ENCODE data around the gene XRCC1. TPM values are rescaled to one million over a fixed set of nuclear protein-coding genes. Genes with fewer than 3 reads are reported as not detected.

The XRCC1 gene
- total and polyA plus RNA-seq, 10 of the 15 experiments (the other 5 are each of a cell fraction or from before 2014, with no cell fraction given), result 2.0 to 51.1 (median 33.7) TPM

DNA sequence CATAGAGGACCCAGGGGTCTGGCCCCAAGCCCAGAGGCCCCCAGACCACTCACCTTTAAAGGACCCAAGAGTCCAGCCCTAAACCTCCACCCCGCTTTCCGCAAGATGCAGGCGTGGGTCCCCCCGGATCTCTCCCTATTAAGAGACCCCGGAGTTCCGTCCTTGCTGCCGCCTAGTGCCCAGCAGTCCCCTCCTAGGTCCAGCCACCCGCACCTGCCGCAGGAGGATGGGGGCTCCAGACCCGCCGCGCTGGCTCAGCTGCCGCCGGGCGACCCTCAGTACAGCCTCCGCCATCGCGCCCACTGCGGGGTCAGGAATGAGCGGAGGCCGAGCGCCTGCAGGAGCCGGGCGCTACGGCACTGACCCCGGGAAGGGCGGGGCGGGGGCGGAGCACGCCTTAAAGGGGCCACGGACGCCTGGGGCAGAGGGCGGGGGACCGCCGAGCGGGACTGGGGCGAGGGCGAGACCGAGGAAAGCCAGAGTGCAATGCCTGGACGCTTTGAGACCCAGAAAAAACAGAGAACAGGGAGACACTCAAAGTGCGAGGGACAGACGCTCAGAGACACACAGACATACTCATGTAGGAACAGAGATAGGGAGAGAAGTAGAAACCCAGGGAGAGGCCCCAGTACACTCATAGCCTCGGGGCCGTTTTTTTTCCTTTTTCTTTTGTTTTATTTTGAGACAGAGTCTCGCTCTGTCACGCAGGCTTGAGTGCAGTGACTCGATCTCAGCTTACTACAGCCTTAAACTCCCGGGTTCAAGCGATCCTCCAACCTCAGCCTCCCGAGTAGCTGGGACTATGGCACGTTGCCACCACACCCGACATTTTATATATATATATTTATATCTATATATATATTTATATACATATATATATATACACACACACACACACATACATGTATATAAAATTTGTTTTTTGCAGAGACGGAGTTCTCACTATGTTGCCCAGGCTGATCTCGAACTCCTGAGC lies 48.2 kb downstream of the XRCC1 start, which contains the start of gene ETHE1 (continued):
- TF ChIP-seq ZBTB40 (IDR thresholded peaks at IDR 0.05; ENCODE audit: borderline replicate concordance) (no peak), POLR2A (IDR thresholded peaks at IDR 0.05; ENCODE audit: low read depth, low read length) (peak; percentile 87), KAT2A (conservative IDR thresholded peaks at IDR 0.05; ENCODE audit: control insufficient read depth, low read depth, low read length) (no peak), GABPA (IDR thresholded peaks at IDR 0.05; ENCODE audit: low read depth) (no peak), YY1 (IDR thresholded peaks at IDR 0.05; ENCODE audit: low read depth, low read length) (peak; percentile 67), ZBED1 (IDR thresholded peaks at IDR 0.05; ENCODE audit: borderline replicate concordance) (no peak), SPI1 (IDR thresholded peaks at IDR 0.05; ENCODE audit: borderline replicate concordance, insufficient read depth, low read depth, low read length) (no peak), RELA (IDR thresholded peaks at IDR 0.05; ENCODE audit: borderline replicate concordance, partially characterized antibody) (no peak)
- TF ChIP-seq, protein P1, sequence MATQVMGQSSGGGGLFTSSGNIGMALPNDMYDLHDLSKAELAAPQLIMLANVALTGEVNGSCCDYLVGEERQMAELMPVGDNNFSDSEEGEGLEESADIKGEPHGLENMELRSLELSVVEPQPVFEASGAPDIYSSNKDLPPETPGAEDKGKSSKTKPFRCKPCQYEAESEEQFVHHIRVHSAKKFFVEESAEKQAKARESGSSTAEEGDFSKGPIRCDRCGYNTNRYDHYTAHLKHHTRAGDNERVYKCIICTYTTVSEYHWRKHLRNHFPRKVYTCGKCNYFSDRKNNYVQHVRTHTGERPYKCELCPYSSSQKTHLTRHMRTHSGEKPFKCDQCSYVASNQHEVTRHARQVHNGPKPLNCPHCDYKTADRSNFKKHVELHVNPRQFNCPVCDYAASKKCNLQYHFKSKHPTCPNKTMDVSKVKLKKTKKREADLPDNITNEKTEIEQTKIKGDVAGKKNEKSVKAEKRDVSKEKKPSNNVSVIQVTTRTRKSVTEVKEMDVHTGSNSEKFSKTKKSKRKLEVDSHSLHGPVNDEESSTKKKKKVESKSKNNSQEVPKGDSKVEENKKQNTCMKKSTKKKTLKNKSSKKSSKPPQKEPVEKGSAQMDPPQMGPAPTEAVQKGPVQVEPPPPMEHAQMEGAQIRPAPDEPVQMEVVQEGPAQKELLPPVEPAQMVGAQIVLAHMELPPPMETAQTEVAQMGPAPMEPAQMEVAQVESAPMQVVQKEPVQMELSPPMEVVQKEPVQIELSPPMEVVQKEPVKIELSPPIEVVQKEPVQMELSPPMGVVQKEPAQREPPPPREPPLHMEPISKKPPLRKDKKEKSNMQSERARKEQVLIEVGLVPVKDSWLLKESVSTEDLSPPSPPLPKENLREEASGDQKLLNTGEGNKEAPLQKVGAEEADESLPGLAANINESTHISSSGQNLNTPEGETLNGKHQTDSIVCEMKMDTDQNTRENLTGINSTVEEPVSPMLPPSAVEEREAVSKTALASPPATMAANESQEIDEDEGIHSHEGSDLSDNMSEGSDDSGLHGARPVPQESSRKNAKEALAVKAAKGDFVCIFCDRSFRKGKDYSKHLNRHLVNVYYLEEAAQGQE (IDR thresholded peaks at IDR 0.05; ENCODE audit: low read depth, low read length), result no peak
- TF ChIP-seq, protein P2, sequence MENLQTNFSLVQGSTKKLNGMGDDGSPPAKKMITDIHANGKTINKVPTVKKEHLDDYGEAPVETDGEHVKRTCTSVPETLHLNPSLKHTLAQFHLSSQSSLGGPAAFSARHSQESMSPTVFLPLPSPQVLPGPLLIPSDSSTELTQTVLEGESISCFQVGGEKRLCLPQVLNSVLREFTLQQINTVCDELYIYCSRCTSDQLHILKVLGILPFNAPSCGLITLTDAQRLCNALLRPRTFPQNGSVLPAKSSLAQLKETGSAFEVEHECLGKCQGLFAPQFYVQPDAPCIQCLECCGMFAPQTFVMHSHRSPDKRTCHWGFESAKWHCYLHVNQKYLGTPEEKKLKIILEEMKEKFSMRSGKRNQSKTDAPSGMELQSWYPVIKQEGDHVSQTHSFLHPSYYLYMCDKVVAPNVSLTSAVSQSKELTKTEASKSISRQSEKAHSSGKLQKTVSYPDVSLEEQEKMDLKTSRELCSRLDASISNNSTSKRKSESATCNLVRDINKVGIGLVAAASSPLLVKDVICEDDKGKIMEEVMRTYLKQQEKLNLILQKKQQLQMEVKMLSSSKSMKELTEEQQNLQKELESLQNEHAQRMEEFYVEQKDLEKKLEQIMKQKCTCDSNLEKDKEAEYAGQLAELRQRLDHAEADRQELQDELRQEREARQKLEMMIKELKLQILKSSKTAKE (IDR thresholded peaks at IDR 0.05; ENCODE audit: low read depth, poor library complexity, severe bottlenecking), result no peak
- TF ChIP-seq, protein P3, sequence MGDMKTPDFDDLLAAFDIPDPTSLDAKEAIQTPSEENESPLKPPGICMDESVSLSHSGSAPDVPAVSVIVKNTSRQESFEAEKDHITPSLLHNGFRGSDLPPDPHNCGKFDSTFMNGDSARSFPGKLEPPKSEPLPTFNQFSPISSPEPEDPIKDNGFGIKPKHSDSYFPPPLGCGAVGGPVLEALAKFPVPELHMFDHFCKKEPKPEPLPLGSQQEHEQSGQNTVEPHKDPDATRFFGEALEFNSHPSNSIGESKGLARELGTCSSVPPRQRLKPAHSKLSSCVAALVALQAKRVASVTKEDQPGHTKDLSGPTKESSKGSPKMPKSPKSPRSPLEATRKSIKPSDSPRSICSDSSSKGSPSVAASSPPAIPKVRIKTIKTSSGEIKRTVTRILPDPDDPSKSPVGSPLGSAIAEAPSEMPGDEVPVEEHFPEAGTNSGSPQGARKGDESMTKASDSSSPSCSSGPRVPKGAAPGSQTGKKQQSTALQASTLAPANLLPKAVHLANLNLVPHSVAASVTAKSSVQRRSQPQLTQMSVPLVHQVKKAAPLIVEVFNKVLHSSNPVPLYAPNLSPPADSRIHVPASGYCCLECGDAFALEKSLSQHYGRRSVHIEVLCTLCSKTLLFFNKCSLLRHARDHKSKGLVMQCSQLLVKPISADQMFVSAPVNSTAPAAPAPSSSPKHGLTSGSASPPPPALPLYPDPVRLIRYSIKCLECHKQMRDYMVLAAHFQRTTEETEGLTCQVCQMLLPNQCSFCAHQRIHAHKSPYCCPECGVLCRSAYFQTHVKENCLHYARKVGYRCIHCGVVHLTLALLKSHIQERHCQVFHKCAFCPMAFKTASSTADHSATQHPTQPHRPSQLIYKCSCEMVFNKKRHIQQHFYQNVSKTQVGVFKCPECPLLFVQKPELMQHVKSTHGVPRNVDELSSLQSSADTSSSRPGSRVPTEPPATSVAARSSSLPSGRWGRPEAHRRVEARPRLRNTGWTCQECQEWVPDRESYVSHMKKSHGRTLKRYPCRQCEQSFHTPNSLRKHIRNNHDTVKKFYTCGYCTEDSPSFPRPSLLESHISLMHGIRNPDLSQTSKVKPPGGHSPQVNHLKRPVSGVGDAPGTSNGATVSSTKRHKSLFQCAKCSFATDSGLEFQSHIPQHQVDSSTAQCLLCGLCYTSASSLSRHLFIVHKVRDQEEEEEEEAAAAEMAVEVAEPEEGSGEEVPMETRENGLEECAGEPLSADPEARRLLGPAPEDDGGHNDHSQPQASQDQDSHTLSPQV (IDR thresholded peaks at IDR 0.05), result no peak
- TF ChIP-seq, protein P4, sequence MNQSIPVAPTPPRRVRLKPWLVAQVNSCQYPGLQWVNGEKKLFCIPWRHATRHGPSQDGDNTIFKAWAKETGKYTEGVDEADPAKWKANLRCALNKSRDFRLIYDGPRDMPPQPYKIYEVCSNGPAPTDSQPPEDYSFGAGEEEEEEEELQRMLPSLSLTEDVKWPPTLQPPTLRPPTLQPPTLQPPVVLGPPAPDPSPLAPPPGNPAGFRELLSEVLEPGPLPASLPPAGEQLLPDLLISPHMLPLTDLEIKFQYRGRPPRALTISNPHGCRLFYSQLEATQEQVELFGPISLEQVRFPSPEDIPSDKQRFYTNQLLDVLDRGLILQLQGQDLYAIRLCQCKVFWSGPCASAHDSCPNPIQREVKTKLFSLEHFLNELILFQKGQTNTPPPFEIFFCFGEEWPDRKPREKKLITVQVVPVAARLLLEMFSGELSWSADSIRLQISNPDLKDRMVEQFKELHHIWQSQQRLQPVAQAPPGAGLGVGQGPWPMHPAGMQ (IDR thresholded peaks at IDR 0.05; ENCODE audit: borderline replicate concordance), result no peak

Data from GM12878 (cell line).